Panc1 (cell line): ENCODE results near the gene ADD2. TPM values are rescaled to one million over a fixed set of nuclear protein-coding genes. Genes with fewer than 3 reads are reported as not detected.

Experiments used
- ATAC-seq: fragments of 200-7000 bp; cut with Tn5 transposase; 2 replicates; pipeline ENCODE4 v1.9.1; 2020; ENCODE audit warnings: mild to moderate bottlenecking, moderate library complexity
- BruUV-seq: library from RNA; stranded (reverse); fragments of 400-500 nt; replicated peaks from 2 replicates; lab custom pipeline; 2021; lab: Mats Ljungman, UMichigan
- CTCF ChIA-PET: fragments of 300-600 bp; sonication (Branson Sonifier 250); formaldehyde crosslinking; loops from one replicate; lab custom pipeline; 2022; ENCODE audit warnings: antibody characterized with exemption; lab: Charles Lee
- POLR2A ChIA-PET: fragments of 300-600 bp; sonication (Branson Sonifier 250); formaldehyde crosslinking; loops from one replicate; lab custom pipeline; 2022; ENCODE audit warnings: antibody characterized with exemption; lab: Charles Lee
- DNase-seq: peaks from one replicate; pipeline ENCODE4 v3.0.0-alpha.2; 2010; ENCODE audit warnings: low read depth, low spot score
- H3K27ac ChIP-seq: 2 replicates; pipeline ENCODE4 v1.5.1; 2011; ENCODE audit warnings: mild to moderate bottlenecking, low read length, inconsistent platforms
- H3K27me3 ChIP-seq: fragments of 200-500 bp; sonication (Bioruptor generic); 2 replicates; pipeline ENCODE4 v1.6.0; 2014; ENCODE audit warnings: low read length, inconsistent platforms; ENCODE audit not compliant: control insufficient read depth, insufficient read depth
- H3K36me3 ChIP-seq: fragments of 200-500 bp; sonication (Bioruptor generic); 2 replicates; pipeline ENCODE4 v1.5.1; 2014; ENCODE audit warnings: inconsistent platforms, mild to moderate bottlenecking, low read length, moderate library complexity; ENCODE audit not compliant: control insufficient read depth, insufficient read depth
- H3K4me1 ChIP-seq: 2 replicates; pipeline ENCODE4 v1.5.1; 2011; ENCODE audit warnings: inconsistent platforms, mild to moderate bottlenecking, low read length, moderate library complexity; ENCODE audit not compliant: control insufficient read depth, insufficient read depth
- H3K4me3 ChIP-seq, 2 experiments: 2 replicates each; pipeline ENCODE4 v1.5.1; 2011 to 2012; ENCODE audit warnings: low read depth in 2 of 2, low read length in 2 of 2, mild to moderate bottlenecking in 2 of 2, inconsistent platforms in 1 of 2, moderate library complexity in 1 of 2
- H3K9me3 ChIP-seq: fragments of 200-500 bp; sonication (Bioruptor generic); 2 replicates; pipeline ENCODE4 v1.5.1; 2014; ENCODE audit warnings: low read depth, mild to moderate bottlenecking, inconsistent platforms, low read length, moderate library complexity; ENCODE audit not compliant: control insufficient read depth, insufficient read depth
- CTCF ChIP-seq: fragments of 450-650 bp; IDR thresholded peaks from 2 replicates; pipeline ENCODE4 v1.5.1; 2017; ENCODE audit warnings: mild to moderate bottlenecking
- POLR2AphosphoS5 ChIP-seq: IDR thresholded peaks from 2 replicates; pipeline ENCODE4 v1.6.1; 2012; ENCODE audit warnings: mild to moderate bottlenecking, low read depth, low read length, moderate library complexity
- REST ChIP-seq, 2 experiments: IDR thresholded peaks; 2 replicates each; pipeline ENCODE4 v1.6.1; 2011 to 2012; ENCODE audit warnings: low read depth in 2 of 2, control low read depth in 1 of 2, low read length in 1 of 2, mild to moderate bottlenecking in 1 of 2, moderate library complexity in 1 of 2; ENCODE audit not compliant: insufficient read depth in 1 of 2
- SIN3A ChIP-seq: IDR thresholded peaks from 2 replicates; pipeline ENCODE4 v1.6.1; 2012; ENCODE audit warnings: low read depth, mild to moderate bottlenecking, low read length, moderate library complexity, borderline replicate concordance; ENCODE audit not compliant: insufficient read depth
- TCF7L2 ChIP-seq: IDR thresholded peaks from 2 replicates; pipeline ENCODE4 v1.6.1; 2011; ENCODE audit warnings: mild to moderate bottlenecking, low read depth, low read length, inconsistent platforms
- in situ Hi-C: cut with HindIII; loops from 2 replicates; pipeline ENCODE4 v1.10.0; 2016; ENCODE audit warnings: low sequenced_read_pairs, low pct_unique_long_range_greater_than_20kb
- intact Hi-C: fragments of 100-400 bp; cut with micrococcal nuclease; formaldehyde crosslinking; loops from one replicate; pipeline ENCODE4 v1.10.0; 2022; ENCODE audit not compliant: unreplicated experiment
- total RNA-seq: library from RNA; stranded (reverse); gene quantifications from one replicate; pipeline ENCODE4 v1.2.1, GENCODE V29; 2021; ENCODE audit not compliant: unreplicated experiment

The ADD2 gene
- total RNA-seq, 1 experiment from 2014 or later = 0.26 TPM

GRCh38 chr2:70723286-70723885 is 44.6 kb downstream of the ADD2 start:
- Histone ChIP-seq H3K27me3 (no peaks in the 10 kb centered on the region; the same call in 1 of the 2 replicates), H3K36me3 (no peaks in the 10 kb centered on the region), H3K27ac (no peak overlapping the region), H3K4me1 (no peaks in the 10 kb centered on the region), H3K9me3 (no peaks in the 10 kb centered on the region), H3K4me3 (no peak overlapping the region)
- in situ Hi-C loops = no loop called here
- ChIA-PET CTCF (interaction anchor here (0.7 kb wide), 1 partner anchor 65 kb away, joined by 6 read pairs; no protein-coding TSS in a partner anchor), POLR2A (no interaction called here)
- no peak for ATAC-seq
- intact Hi-C loops = no loop called here
- TF ChIP-seq SIN3A (no peak), TCF7L2 (no peak), REST (IDR thresholded peaks at IDR 0.05; ENCODE audit: insufficient read depth in 1 of 2, low read depth in 2 of 2, low read length in 1 of 2) (no peak), CTCF (no peak), POLR2AphosphoS5 (no peak)
- no peak for DNase-seq
- BruUV-seq = no TSS peak

- no TSS peak for BruUV-seq
- DNase-seq (no peak), ATAC-seq (no peak)
- H3K4me1 ChIP-seq = no peaks in the 10 kb centered on the region
- ChIA-PET POLR2A (no interaction called here), CTCF (no interaction called here)
- peaks cover 3% of the 10 kb centered on the region for H3K27me3 ChIP-seq
- H3K4me3 ChIP-seq = no peak overlapping the region
- intact Hi-C loops = no loop called here
- H3K36me3 ChIP-seq = no peaks in the 10 kb centered on the region
- in situ Hi-C loops = no loop called here
- no peaks in the 10 kb centered on the region for H3K9me3 ChIP-seq
- no peak overlapping the region for H3K27ac ChIP-seq
- TF ChIP-seq POLR2AphosphoS5 (no peak), TCF7L2 (no peak), REST (IDR thresholded peaks at IDR 0.05; ENCODE audit: insufficient read depth in 1 of 2, low read depth in 2 of 2, low read length in 1 of 2) (no peak), SIN3A (no peak), CTCF (no peak)
Observed at GRCh38 chr2:70720124-70720523, 47.9 kb downstream of the ADD2 start.
